Ascending aorta (tissue), 2 donors: ENCODE data around the gene DRD2. TPM values are rescaled to one million over a fixed set of nuclear protein-coding genes. Genes with fewer than 3 reads are reported as not detected.

ENCODE experiments used
- DNase-seq, 2 donors: peaks; one replicate each; pipeline ENCODE4 v3.0.0-alpha.2; 2019; ENCODE audit warnings: low spot score in 2 of 2
- H3K27ac ChIP-seq, 2 donors: fragments of 200-600 bp; sonication (generic); one replicate each; pipeline ENCODE4 v1.5.1; 2016 to 2017; ENCODE audit warnings: mild to moderate bottlenecking in 1 of 2
- H3K27me3 ChIP-seq: fragments of 200-600 bp; sonication (generic); one replicate; pipeline ENCODE4 v1.5.1; 2017
- H3K36me3 ChIP-seq, 2 donors: fragments of 200-600 bp; sonication (generic); one replicate each; pipeline ENCODE4 v1.5.1; 2016
- H3K4me1 ChIP-seq, 2 donors: fragments of 200-600 bp; sonication (generic); one replicate each; pipeline ENCODE4 v1.5.1; 2016 to 2017; ENCODE audit warnings: mild to moderate bottlenecking in 1 of 2
- H3K4me3 ChIP-seq, 2 donors: fragments of 200-600 bp; sonication (generic); one replicate each; pipeline ENCODE4 v1.5.1; 2016 to 2017; ENCODE audit warnings: mild to moderate bottlenecking in 1 of 2
- H3K9me3 ChIP-seq, 2 donors: fragments of 200-600 bp; sonication (generic); one replicate each; pipeline ENCODE4 v1.5.1; 2016
- intact Hi-C: fragments of 100-400 bp; cut with DNase I; formaldehyde crosslinking; loops from one replicate; pipeline ENCODE4 v1.15.1; 2023
- total RNA-seq: library from RNA; depleted of rRNA; stranded (reverse); fragments of >200 nt; gene quantifications from one replicate; pipeline ENCODE4 v1.1.0, GENCODE V29; 2016
- TF ChIP-seq, protein P1 (sequence below), 3 experiments: fragments of 200-600 bp in 2 of 3; fragments of 450-650 bp in 1 of 3; sonication (generic) in 2 of 3; IDR thresholded peaks; one replicate each; pipeline ENCODE4 v1.5.1; 2016 to 2019; ENCODE audit warnings: antibody characterized with exemption in 3 of 3, mild to moderate bottlenecking in 1 of 3, moderate library complexity in 1 of 3

Gene DRD2
- total RNA-seq, 1 donor from 2014 or later = not detected

DNA sequence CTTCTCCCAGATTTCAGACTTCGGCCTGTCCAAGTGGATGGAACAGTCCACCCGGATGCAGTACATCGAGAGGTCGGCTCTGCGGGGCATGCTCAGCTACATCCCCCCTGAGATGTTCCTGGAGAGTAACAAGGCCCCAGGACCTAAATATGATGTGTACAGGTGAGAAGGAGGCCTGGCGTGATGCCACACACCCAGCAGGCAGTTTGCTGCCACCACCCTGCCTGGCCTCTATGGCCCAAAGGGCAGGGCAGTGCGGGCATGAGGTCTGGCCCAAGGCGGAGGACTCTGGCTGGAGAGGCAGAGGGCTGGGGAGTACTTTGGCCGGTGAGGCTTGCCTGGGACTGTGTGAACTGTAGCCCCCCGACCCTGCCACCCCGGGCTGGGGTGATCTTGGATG lies 80.3 kb downstream of the DRD2 start:
- no peaks in the 10 kb centered on the region for H3K36me3 ChIP-seq

GRCh38 chr11:113393501-113393985 lies 81.7 kb downstream of the DRD2 start:
- Histone ChIP-seq H3K27ac (no peak overlapping the region), H3K9me3 (no peaks in the 10 kb centered on the region), H3K4me1 (no peaks in the 10 kb centered on the region), H3K27me3 (no peaks in the 10 kb centered on the region), H3K36me3 (no peaks in the 10 kb centered on the region), H3K4me3 (no peak overlapping the region)
- peak in 1 of 2 donors; percentile 39 for DNase-seq
- intact Hi-C loops = no loop called here
- TF ChIP-seq, protein P1, sequence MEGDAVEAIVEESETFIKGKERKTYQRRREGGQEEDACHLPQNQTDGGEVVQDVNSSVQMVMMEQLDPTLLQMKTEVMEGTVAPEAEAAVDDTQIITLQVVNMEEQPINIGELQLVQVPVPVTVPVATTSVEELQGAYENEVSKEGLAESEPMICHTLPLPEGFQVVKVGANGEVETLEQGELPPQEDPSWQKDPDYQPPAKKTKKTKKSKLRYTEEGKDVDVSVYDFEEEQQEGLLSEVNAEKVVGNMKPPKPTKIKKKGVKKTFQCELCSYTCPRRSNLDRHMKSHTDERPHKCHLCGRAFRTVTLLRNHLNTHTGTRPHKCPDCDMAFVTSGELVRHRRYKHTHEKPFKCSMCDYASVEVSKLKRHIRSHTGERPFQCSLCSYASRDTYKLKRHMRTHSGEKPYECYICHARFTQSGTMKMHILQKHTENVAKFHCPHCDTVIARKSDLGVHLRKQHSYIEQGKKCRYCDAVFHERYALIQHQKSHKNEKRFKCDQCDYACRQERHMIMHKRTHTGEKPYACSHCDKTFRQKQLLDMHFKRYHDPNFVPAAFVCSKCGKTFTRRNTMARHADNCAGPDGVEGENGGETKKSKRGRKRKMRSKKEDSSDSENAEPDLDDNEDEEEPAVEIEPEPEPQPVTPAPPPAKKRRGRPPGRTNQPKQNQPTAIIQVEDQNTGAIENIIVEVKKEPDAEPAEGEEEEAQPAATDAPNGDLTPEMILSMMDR (IDR thresholded peaks at IDR 0.05) = no peak

More for the DNA sequence above, 80.3 kb downstream of the DRD2 start:
- Histone ChIP-seq H3K4me3 (no peak overlapping the region), H3K27ac (no peak overlapping the region), H3K9me3 (no peaks in the 10 kb centered on the region), H3K27me3 (no peaks in the 10 kb centered on the region), H3K4me1 (no peaks in the 10 kb centered on the region)
- TF ChIP-seq, protein P1 (IDR thresholded peaks at IDR 0.05) = no peak
- intact Hi-C loops = no loop called here
- no peak for DNase-seq

GRCh38 chr11:113392236-113392921 lies 82.8 kb downstream of the DRD2 start:
- Histone ChIP-seq H3K27ac (no peak overlapping the region), H3K9me3 (no peaks in the 10 kb centered on the region), H3K4me1 (no peaks in the 10 kb centered on the region), H3K27me3 (peaks cover 8% of the 10 kb centered on the region), H3K4me3 (no peak overlapping the region), H3K36me3 (no peaks in the 10 kb centered on the region)
- intact Hi-C loops = no loop called here
- TF ChIP-seq, protein P1 (IDR thresholded peaks at IDR 0.05) = no peak
- DNase-seq = no peak

DNA sequence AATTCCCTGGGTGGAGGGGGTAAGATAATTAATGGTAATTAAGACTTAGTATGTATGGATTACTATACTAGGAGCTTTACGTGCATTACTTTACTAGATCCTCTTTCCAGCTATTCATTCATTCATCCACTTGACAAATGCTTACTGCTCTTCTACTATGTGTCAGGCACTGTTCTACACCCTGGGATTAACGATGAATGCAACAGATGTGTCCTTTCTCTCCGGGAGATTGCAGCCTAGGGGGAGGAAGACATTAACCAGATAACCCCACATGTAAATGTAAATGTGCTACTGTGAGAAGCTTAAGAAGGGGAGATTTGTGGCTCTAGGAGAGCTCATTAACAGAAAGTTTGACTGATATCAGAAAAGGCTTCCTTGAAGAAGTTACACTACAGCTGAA lies 85.9 kb downstream of the DRD2 start:
- Histone ChIP-seq H3K36me3 (no peaks in the 10 kb centered on the region), H3K27ac (no peak overlapping the region), H3K4me3 (no peak overlapping the region), H3K27me3 (peaks cover 8% of the 10 kb centered on the region), H3K9me3 (no peaks in the 10 kb centered on the region), H3K4me1 (no peaks in the 10 kb centered on the region)
- DNase-seq = no peak
- intact Hi-C loops = no loop called here
- TF ChIP-seq, protein P1 (IDR thresholded peaks at IDR 0.05) = no peak

DNA sequence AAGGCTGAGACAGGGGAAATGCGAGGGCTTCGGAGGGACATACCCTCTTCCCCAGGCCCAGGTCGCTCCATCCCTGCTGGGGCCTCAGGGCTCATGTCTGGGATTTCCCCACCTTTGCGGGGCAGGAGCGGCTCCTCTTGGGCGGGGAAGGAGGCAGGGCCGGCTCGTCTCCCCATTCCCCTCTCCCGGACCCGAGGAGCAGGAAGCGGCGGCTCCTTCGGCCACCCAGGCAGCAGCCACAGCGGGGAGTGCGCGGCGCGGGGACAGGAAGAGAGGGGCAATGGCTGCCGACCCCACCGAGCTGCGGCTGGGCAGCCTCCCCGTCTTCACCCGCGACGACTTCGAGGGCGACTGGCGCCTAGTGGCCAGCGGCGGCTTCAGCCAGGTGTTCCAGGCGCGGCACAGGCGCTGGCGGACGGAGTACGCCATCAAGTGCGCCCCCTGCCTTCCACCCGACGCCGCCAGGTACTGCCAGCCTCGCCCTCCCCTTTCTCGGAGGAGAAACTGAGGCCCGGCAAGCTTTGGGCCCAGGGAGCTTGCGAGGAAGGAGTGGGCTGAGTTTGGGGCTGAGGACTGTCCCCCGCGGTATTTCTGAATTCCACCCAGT lies 87.5 kb downstream of the DRD2 start, which contains the start of gene ANKK1:
ANKK1 (plus strand) TSS at position 175 of the 607 bp plus-strand sequence; CDS start at position 281, 106 bp downstream.
- Histone ChIP-seq H3K9me3 (no peaks in the 10 kb centered on the region), H3K36me3 (no peaks in the 10 kb centered on the region), H3K27ac (no peak within 1 kb of the TSS), H3K4me3 (peak within 1 kb of the TSS in 1 of 2 donors; percentile 33), H3K4me1 (no peaks in the 10 kb centered on the region), H3K27me3 (peaks cover 8% of the 10 kb centered on the region)
- intact Hi-C loops = no loop called here
- TF ChIP-seq, protein P1 (IDR thresholded peaks at IDR 0.05) = peak in 1 of 3 experiments; percentile 10
- peak in 1 of 2 donors; percentile 52 for DNase-seq
